PFSK-1 (cell line): ENCODE measurements around the gene CEP55.

ENCODE experiments used
- FOXP2 ChIP-seq: optimal IDR thresholded peaks from 2 replicates; pipeline ENCODE3; 2011; ENCODE audit warnings: borderline replicate concordance, control low read depth, inconsistent platforms; ENCODE audit not compliant: insufficient read depth; ENCODE audit errors: extremely low read length, extremely low read depth
- POLR2AphosphoS5 ChIP-seq: IDR thresholded peaks from 2 replicates; pipeline ENCODE4 v1.6.1; 2012; ENCODE audit warnings: low read depth, mild to moderate bottlenecking, control low read depth, low read length, moderate library complexity
- SIN3A ChIP-seq: IDR thresholded peaks from 2 replicates; pipeline ENCODE4 v1.6.1; 2012; ENCODE audit warnings: mild to moderate bottlenecking, low read length, moderate library complexity, borderline replicate concordance; ENCODE audit not compliant: insufficient read depth
- TAF1 ChIP-seq: IDR thresholded peaks from 2 replicates; pipeline ENCODE4 v1.6.1; 2012; ENCODE audit warnings: low read length, control low read depth, borderline replicate concordance; ENCODE audit not compliant: insufficient read depth
- TF ChIP-seq, protein P1 (sequence below), 2 experiments: IDR thresholded peaks; 2 replicates each; pipeline versions ENCODE4 v1.6.1 to v1.8.0; 2011 to 2012; ENCODE audit warnings: low read depth in 2 of 2, low read length in 2 of 2, control low read depth in 1 of 2, inconsistent platforms in 1 of 2, mild to moderate bottlenecking in 1 of 2, moderate library complexity in 1 of 2; ENCODE audit not compliant: insufficient read depth in 1 of 2

The CEP55 gene

DNA sequence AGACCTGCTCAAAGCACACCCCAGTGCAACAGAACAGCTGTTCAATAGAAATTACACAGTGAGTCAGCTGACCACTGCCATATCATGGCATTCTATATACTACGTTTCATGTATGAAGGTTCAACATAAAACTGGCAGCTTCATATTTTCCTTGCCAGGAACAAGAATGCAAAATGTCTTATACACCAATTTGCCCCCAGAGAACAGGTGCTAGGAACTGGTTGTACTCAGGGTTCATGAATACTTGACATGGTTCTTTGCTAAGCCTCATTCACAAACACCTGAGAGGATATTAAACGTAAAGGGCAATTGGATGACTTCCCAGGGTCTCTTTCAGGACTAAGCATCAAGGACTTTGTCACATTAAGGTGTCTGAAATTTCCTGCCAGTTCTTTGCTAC lies 21.2 kb upstream of the CEP55 start:
- TF ChIP-seq, protein P1, sequence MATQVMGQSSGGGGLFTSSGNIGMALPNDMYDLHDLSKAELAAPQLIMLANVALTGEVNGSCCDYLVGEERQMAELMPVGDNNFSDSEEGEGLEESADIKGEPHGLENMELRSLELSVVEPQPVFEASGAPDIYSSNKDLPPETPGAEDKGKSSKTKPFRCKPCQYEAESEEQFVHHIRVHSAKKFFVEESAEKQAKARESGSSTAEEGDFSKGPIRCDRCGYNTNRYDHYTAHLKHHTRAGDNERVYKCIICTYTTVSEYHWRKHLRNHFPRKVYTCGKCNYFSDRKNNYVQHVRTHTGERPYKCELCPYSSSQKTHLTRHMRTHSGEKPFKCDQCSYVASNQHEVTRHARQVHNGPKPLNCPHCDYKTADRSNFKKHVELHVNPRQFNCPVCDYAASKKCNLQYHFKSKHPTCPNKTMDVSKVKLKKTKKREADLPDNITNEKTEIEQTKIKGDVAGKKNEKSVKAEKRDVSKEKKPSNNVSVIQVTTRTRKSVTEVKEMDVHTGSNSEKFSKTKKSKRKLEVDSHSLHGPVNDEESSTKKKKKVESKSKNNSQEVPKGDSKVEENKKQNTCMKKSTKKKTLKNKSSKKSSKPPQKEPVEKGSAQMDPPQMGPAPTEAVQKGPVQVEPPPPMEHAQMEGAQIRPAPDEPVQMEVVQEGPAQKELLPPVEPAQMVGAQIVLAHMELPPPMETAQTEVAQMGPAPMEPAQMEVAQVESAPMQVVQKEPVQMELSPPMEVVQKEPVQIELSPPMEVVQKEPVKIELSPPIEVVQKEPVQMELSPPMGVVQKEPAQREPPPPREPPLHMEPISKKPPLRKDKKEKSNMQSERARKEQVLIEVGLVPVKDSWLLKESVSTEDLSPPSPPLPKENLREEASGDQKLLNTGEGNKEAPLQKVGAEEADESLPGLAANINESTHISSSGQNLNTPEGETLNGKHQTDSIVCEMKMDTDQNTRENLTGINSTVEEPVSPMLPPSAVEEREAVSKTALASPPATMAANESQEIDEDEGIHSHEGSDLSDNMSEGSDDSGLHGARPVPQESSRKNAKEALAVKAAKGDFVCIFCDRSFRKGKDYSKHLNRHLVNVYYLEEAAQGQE (IDR thresholded peaks at IDR 0.05; ENCODE audit: insufficient read depth in 1 of 2, low read depth in 2 of 2, low read length in 2 of 2) = no peak
- TF ChIP-seq SIN3A = no peak
- no peak for TF ChIP-seq POLR2AphosphoS5
- no peak for TF ChIP-seq FOXP2
- no peak for TF ChIP-seq TAF1

DNA sequence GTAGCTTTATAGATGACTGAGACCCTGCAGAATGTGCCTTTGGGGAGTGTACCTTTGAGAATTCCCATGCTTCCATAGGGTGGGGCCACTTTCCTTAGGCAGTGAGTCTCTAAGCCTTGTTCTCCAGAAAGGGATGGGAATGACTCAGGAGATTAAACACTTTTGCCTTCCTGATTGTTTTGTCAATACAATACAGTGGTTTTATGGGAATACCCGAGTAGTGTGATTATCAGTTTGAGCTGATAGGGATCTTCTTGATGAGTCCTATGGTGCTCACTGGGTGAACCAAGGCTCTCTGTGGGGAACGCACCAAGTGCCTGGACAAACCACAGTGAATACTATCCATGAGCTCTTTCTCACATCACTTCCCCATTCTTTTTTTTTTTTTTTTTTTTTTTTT lies 20.5 kb upstream of the CEP55 start:
- no peak for TF ChIP-seq SIN3A
- TF ChIP-seq, protein P1 (IDR thresholded peaks at IDR 0.05; ENCODE audit: insufficient read depth in 1 of 2, low read depth in 2 of 2, low read length in 2 of 2) = no peak
- TF ChIP-seq FOXP2 = no peak
- no peak for TF ChIP-seq POLR2AphosphoS5
- TF ChIP-seq TAF1 = no peak

DNA sequence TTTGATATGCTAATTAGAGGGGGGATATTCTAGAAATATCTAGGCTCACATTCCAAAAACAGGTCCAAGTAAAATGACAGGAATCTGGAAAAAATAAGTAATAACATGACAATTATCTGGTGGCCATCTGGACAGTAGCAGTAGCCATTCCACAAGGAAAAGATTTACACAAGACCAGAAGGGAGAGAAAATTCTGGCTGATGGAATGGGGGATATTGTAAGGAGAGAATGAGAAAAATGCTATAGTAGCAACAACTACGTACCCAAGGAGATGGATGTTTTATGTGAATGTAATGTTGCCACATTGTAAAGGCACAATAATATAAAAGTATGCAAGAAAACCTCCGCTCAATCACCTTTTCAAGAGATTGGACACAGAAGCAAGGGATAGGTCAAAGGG lies 19.7 kb upstream of the CEP55 start:
- TF ChIP-seq POLR2AphosphoS5 (no peak), TAF1 (no peak)
- TF ChIP-seq, protein P1 (IDR thresholded peaks at IDR 0.05; ENCODE audit: insufficient read depth in 1 of 2, low read depth in 2 of 2, low read length in 2 of 2) = no peak

DNA sequence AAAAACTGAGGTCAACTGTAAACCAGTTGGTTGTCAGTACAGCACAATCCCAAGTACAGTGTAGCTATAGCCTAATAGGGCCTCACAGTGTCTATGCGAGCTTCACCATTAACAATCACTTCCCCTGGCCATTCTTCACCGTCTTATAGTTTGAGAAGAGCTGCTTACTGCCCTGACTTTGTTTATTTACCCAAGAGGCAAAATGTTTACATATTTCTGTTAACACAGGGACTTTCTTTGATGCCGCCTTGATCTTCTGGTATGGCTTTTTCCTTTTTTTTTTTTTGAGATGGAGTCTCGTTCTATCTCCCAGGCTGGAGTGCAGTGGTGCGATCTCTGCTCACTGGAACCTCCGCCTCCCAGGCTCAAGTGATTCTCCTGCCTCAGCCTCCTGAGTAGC lies 17.5 kb upstream of the CEP55 start:
- TF ChIP-seq POLR2AphosphoS5 (no peak), SIN3A (no peak)

DNA sequence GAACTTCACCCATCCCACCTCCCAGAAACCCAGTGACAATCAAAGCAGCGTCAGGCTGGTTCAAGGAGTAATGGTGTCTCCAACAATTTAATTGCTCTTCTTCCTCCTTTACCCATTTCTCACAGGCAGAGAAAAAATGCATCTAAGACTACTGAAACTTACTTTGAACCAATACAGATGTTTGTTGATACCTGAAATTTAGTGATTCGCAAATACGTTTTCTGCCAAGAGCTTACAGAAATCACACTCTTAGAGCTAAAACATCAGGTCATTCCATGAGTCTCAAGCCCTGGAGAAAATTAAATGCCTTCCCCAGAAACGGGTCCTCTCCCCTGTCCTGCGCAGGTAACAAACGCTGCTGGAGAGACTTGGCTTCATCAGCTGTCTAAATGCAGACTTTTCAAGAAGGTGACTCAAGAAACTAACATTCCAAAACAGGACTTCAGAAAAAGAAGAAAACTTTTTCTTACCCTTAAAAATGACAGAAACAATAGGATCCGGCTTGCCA lies 14.7 kb upstream of the CEP55 start:
- TF ChIP-seq SIN3A (no peak), POLR2AphosphoS5 (no peak), FOXP2 (no peak), TAF1 (no peak)
- TF ChIP-seq, protein P1 (IDR thresholded peaks at IDR 0.05; ENCODE audit: insufficient read depth in 1 of 2, low read depth in 2 of 2, low read length in 2 of 2) = no peak
